ENCODE data around the gene THUMPD3.

THUMPD3 gene

GRCh38 chr3:9416139-9416780 lies 53.4 kb downstream of the THUMPD3 start:
- H3K4me3 ChIP-seq (ENCODE audit: low read length) = no peak overlapping the region
- peak; percentile 71 for DNase-seq (ENCODE audit: low read depth)
- TF ChIP-seq CTCF (conservative IDR thresholded peaks at IDR 0.05; ENCODE audit: low read length) = no peak

- TF ChIP-seq CTCF (conservative IDR thresholded peaks at IDR 0.05; ENCODE audit: low read length) = no peak
- no peak overlapping the region for H3K4me3 ChIP-seq (ENCODE audit: low read length)
- peak; percentile 38 for DNase-seq (ENCODE audit: low read depth)
Observed at GRCh38 chr3:9420850-9421549, 58.1 kb downstream of the THUMPD3 start.

GRCh38 chr3:9422712-9423424 lies 60.0 kb downstream of the THUMPD3 start:
- DNase-seq (ENCODE audit: low read depth) = peak; percentile 98
- TF ChIP-seq CTCF (conservative IDR thresholded peaks at IDR 0.05; ENCODE audit: low read length) = peak; percentile 81
- peak overlapping the region; percentile 21 for H3K4me3 ChIP-seq (ENCODE audit: low read length)

- no peak for TF ChIP-seq CTCF (conservative IDR thresholded peaks at IDR 0.05; ENCODE audit: low read length)
- no peak for DNase-seq (ENCODE audit: low read depth)
- no peak overlapping the region for H3K4me3 ChIP-seq (ENCODE audit: low read length)
Observed at GRCh38 chr3:9428411-9428810, 65.6 kb downstream of the THUMPD3 start.

- no peak overlapping the region for H3K4me3 ChIP-seq (ENCODE audit: low read length)
- no peak for TF ChIP-seq CTCF (conservative IDR thresholded peaks at IDR 0.05; ENCODE audit: low read length)
- no peak for DNase-seq (ENCODE audit: low read depth)
Observed at GRCh38 chr3:9430733-9431132, 67.9 kb downstream of the THUMPD3 start.

- H3K4me3 ChIP-seq (ENCODE audit: low read length) = no peak overlapping the region
- DNase-seq (ENCODE audit: low read depth) = no peak
- TF ChIP-seq CTCF (conservative IDR thresholded peaks at IDR 0.05; ENCODE audit: low read length) = no peak
Observed at GRCh38 chr3:9433627-9434521, 71.0 kb downstream of the THUMPD3 start.
